Measurements from ENCODE around the gene KANSL3.
"Not testable (repeated sequence)": the region's sequence is repeated elsewhere in the genome, so short reads cannot be mapped to it uniquely, and the experiment has no call there.

KANSL3 gene

DNA sequence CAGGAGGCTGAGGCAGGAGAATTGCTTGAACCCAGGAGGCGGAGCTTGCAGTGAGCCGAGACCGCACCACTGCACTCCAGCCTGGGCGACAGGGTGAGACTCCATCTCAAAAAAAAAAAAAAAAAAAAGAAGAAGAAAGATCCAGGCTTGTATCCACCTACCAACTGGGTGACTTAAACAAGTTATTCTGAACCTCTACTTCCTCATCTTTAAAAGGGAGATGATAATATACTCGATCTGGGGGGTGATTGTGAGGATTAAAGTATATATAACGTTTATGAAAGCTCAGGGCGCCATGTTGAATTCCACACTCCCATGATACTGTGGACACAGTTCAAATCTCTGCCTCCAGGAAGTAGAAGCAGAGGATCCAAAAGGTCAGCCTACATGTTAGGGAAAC lies 16.7 kb upstream of the KANSL3 start:
- DNase-seq (ENCODE audit: low read depth in 2 of 2): not testable (repeated sequence)

DNA sequence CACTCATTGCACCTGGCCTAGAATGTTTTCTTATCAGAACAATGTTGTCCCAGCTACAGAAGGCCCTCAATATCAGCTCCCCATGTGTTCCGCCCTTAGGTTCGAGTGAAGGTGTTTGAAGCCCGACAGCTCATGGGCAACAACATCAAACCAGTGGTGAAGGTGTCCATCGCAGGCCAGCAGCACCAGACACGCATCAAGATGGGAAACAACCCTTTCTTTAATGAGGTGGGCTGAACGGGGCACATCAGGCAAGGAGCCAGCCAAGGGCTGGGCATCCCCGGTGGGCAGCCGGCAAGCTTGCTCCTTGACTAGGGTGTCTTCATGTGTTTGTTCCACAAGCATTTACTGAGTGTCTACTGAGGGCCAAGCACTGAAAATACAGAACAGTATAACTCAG lies 13.7 kb upstream of the KANSL3 start:
- no peak for DNase-seq (ENCODE audit: low read depth in 2 of 2)

GRCh38 chr2:96649342-96649741 lies 11.2 kb upstream of the KANSL3 start:
- DNase-seq (ENCODE audit: low read depth in 2 of 2): no peak

DNA sequence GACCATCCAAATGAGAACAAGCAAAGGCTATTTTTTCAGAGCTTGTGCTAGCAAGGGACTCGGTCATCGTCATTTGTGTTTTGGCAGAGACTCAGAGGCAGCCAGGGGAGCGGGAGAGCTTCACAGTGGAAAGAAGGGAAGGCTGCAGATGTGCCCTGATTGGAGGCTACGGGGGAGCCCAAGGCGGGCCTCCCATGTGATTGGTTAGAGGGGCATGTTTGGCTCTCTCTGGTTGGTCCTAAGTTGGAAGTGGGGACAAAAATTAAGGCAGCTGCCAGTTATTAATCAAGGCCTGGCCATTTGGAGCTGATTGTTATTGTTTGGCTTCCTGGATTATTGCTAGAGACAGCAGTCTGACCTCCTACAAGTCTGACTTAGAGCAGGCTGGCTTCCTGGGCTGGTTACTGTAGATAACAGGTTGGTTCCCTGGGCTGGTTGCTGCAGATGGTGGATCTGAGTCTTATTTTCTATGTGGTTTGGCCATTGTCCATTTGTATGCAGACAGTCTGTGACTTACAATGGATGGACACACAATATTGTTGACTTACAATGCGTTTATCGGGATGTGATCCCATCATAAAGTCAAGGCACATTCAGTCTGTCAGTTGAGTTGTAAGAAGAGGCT lies 10.3 kb upstream of the KANSL3 start:
- DNase-seq (ENCODE audit: low read depth in 2 of 2): no peak

DNA sequence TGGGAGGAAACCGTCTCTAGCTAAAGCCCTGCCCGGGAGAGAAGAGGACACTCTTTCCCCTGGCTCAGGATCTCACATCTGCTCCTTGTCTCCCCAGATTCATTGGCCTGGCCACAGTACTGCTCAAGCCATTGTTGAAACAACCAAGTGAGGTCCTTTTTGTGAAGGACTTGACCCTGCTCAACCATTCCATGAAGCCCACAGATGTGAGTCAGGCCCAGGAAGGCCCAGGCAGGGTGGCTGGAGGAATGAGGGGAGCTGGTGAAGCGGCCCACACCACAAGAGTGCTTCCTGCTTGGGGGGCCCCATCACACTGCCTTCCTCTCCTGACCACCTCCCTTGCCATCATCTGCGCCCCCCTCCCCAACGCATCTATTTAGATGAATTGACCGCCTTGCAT lies 9.6 kb upstream of the KANSL3 start:
- DNase-seq (ENCODE audit: low read depth in 2 of 2): no peak

DNA sequence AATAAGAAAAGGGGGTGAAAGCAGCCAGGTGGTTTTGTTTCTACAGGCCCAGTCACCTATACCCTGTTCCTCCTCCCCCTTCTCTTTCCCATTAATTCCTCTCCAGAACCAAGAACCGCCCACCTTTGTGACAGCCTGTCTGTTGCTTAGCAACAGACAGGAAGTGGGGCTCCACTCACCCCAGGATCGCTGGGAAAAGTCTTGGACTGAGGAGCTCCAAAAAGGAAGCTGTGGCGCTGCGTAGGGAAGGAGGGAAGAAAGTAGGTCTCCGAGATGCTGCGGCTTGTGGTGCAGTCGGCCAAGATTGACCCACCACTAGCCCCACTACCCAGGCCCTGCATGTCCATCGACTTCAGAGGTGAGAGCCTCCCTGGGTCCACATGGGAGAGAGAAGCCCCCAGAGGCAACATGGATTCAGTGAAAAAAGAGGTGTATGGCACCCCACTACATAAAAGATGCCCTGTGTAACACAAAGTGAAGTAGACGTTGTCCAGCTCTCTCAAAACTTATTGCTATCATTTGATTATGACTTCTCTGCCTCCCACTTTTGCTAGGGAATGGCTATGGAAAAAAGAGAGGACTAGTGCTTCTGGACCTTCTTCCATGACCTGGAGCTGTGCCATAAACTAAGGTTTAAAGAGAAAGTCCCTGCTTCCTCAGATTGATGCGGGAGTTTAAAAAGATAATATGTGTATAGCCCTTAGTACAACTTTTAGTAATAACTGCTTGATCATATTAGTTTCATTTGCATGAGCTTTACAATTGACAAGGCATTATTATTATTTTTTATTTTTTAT lies 4.7 kb upstream of the KANSL3 start, which contains the start of gene FER1L5:
Gene FER1L5, plus strand, starts transcription at position 201 of the 797 bp plus-strand sequence. Its CDS starts 73 bp downstream, at position 274.
- no peak for DNase-seq (ENCODE audit: low read depth in 2 of 2)

DNA sequence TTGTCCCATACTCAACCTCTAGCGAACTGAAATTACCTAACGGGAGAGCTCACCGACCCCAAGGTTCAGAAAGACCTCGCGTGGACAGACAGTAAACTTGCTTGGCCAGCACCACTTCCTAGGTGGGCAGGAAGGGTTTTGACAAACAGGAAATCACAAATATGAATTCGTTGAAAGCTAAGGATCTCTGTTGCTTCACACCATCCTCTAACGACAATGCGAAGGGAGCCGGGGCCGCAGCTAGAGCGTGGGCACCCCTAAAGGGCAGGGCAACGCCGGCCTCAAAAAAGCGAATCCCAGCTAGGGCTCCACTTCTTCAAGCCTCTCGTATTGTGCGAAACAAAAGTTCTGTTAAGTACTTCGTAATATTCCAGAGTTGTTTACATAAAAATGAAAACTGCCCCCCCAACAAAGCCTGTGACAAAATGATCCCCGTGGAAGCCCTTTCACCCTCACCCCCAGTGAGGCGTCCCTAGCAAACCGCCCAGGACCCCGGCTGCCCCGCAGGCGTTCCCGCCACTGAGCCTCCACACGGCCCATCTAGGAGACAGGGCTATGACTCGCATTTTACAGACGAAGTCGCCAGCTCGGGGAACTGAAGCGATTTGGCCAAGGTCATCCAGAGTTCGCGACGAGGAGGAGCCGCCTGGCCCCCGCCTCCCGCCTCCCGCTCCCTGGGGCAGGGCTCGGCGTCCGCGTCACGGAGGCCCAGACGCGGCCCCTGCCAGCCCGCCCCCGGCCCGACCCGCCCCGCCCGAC lies 548 bp downstream of the KANSL3 start:
- peak; percentile 64 to 68 for DNase-seq (ENCODE audit: low read depth in 2 of 2)

- no peak for DNase-seq (ENCODE audit: low read depth in 2 of 2)
Observed at GRCh38 chr2:96636551-96637171, 1.5 kb downstream of the KANSL3 start.

DNA sequence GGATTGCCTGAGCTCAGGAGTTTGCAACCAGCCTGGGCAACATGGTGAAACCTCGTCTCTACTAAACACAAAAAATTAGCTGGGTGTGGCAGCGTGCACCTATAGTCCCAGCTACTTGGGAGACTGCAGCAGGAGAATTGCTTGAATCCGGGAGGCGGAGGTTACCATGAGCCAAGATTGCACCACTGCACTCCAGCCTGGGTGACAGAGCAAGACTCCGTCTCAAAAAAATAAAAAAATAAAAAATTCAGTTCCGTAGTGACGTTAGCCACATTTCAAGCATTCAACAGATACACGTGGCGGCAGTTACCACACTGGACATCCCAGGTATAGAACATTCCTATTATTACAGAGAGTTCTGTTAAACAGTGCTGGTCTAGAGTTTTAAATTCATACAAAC lies 4.5 kb downstream of the KANSL3 start:
- DNase-seq (ENCODE audit: low read depth in 2 of 2): no peak

- DNase-seq (ENCODE audit: low read depth in 2 of 2): no peak
Observed at GRCh38 chr2:96631804-96632435, 6.2 kb downstream of the KANSL3 start.

GRCh38 chr2:96626553-96626942 lies 11.6 kb downstream of the KANSL3 start:
- DNase-seq (ENCODE audit: low read depth in 2 of 2): no peak

DNA sequence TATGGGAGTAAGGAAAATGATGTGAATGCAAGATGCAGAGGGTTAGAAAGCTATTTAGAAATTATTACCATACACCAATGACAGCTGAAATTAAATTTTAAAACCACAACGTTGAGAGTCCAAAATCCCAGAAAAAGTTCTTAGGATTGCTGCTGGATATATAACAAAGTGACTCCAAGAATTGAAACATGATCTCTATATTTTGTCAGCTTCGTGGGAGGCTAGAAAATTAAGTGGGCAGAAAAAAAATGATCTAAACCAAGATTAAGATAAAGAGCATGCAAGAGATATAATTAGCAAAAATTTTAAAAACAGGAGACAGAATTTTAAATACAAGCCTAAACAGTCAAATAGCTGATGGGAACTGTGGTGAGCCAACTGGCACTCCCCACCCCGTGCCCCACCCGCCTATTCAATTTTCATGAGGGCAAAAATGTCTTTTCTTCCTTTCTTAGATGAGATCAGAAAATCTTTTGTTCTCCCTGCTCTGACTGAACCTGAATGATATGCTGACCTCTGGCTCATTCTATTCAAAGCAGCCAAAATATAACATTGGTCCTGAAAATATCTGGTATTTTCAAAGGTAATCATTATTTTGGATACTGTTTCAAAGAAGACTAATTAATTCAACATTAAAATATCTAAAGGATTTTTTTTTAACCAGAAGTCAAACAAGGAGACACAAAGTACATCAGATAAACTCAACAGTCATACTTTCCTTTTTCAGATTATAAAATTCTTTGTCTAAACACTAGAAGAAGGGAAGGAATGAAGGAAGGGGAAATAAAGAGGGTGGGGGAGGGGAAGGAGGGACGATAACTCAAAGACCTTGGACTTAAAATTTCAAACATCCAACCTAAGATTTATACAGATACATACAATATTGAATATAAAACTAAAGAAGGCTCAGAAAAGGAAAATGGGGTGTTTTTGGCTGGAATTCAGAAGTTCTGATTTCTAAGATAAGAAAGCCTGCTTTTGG lies 12.2 kb downstream of the KANSL3 start:
- no peak for DNase-seq (ENCODE audit: low read depth in 2 of 2)

DNA sequence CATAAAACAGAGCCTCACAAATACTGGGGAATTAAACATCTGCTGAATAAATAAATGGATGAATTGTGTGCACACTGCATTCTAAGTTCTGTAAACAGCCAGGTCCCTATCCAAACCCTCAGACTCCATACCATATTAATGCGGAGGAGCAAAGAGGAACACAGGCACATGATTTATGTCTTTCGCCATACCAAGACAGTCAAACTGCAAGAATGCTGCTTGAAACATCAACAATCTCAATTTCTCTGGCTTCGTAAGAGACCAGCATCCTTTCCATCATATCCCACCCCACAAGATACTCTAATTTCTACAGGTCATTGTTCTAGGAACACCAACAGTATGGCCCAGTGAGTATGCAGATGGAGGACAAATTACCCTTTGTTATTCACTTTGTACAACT lies 15.0 kb downstream of the KANSL3 start:
- no peak for DNase-seq (ENCODE audit: low read depth in 2 of 2)

DNA sequence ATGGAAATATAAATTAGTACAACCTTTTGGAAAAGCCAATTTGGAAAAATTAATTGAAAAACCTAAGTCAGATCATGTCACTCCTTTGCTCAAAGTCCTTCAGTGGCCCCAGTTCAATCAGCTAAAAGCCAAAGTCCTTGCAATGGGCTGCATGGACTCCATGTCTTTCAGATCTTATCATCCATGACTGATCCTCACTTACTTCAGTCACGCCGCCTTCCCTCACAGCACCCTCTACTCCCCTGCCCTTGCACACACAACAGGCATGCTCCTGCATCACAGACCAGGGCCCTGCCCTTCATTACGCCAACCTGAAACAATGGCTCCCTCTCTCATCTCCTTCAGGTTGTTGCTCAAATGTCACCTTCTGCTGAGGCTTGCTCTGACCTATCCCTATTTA lies 15.6 kb downstream of the KANSL3 start:
- no peak for DNase-seq (ENCODE audit: low read depth in 2 of 2)

DNA sequence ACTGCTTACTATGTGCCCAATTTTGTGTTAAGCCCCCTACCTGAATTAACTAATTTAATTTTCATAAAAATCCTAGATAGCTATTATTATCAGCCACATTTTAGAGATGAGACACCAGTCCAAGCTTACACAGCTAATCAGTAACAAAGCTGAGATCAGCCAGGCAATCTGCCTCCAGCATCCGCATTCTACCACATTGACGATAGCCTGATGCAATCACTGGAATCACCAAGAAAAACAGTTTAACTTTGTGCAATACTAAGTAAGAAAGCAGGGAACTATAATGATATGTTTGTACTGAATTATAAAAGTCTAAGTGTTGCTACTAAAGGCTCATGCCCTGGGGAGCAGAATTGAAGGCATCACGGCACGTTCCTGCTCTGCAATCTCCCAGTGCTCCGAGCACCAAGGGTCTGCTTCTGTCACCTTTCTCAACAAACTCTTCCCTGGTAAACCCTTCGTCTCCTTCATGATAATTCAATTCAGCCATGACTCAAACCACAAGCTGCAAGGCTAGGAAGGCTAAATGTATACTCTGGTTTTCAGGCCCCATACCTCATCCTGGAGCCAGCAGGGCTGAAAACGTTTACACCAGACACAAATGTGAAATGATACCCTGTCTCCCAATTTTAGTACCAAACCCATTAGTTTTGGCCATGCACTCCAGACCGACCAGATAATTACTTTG lies 19.4 kb downstream of the KANSL3 start:
- no peak for DNase-seq (ENCODE audit: low read depth in 2 of 2)

DNA sequence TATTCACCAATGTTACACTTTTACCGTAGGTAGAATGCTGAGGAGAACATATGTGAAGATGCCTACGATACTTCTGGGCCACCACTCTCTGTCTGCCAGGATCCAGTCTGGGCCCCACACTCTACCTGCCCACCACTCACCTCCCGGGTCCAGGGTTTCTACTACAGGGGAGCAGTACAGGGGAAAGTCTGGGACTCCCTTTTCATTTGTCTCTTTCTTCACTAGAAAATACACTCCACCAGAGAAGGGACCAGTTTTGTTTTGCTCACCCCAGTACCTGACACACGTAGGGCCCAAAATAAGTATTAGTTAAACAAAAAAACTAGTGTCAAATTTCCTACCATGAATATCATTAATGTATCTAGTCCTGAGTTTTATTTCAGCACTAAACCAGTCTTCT lies 21.1 kb downstream of the KANSL3 start:
- no peak for DNase-seq (ENCODE audit: low read depth in 2 of 2)

DNA sequence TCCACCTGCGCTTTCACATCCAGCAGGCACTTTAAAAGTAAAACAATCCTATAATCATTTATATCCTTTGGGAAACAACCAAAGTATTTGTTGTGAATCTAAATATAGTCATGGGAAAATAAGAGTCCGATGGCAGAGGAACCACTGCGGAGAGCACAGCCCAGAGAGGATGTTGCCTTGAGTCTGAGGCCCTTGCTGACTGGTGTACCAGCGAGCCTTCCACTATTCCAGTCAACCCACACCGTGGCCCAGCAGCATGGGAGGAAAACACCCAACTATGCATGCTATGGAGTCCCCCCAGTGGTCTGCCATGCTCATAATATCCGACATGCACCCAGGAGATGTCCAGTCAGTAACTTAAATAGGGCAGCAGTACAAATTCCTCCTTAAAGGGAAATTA lies 21.6 kb downstream of the KANSL3 start:
- DNase-seq (ENCODE audit: low read depth in 2 of 2): no peak

- no peak for DNase-seq (ENCODE audit: low read depth in 2 of 2)
Observed at GRCh38 chr2:96616128-96616527, 22.0 kb downstream of the KANSL3 start.

- no peak for DNase-seq (ENCODE audit: low read depth in 2 of 2)
Observed at GRCh38 chr2:96608469-96609455, 29.4 kb downstream of the KANSL3 start.

Measured in activated CD4-positive, alpha-beta T cell treated with anti-CD3 and anti-CD28 coated beads for 24 hours (primary cell).